GM21381 (cell line): ENCODE results near the gene MEIOC.
"Not testable (repeated sequence)": the region's sequence is repeated elsewhere in the genome, so short reads cannot be mapped to it uniquely, and the experiment has no call there.

Source experiments
- ATAC-seq: cut with Tn5 transposase; IDR thresholded peaks from one replicate; pipeline ENCODE4 v1.9.1; 2021; ENCODE audit warnings: mild to moderate bottlenecking, moderate library complexity; ENCODE audit not compliant: unreplicated experiment

MEIOC gene

GRCh38 chr17:44655983-44656710, at the start of gene MEIOC:
Gene MEIOC, plus strand, starts transcription at chr17:44656468. Its CDS starts 146 bp downstream, at chr17:44656614.
- no peak for ATAC-seq

- no peak for ATAC-seq
These were observed 49.6 kb upstream of the MEIOC start for GRCh38 chr17:44606658-44607057.

GRCh38 chr17:44607836-44608690, 48.2 kb upstream of the MEIOC start:
- ATAC-seq: no peak

GRCh38 chr17:44608727-44609435, 47.4 kb upstream of the MEIOC start:
- no peak for ATAC-seq

GRCh38 chr17:44610331-44610730, 45.9 kb upstream of the MEIOC start:
- ATAC-seq: no peak

- ATAC-seq: no peak
These were observed 45.4 kb upstream of the MEIOC start for GRCh38 chr17:44610871-44611270.

- ATAC-seq: no peak
These were observed 41.4 kb upstream of the MEIOC start for GRCh38 chr17:44614862-44615261.

GRCh38 chr17:44618652-44619051, 37.6 kb upstream of the MEIOC start:
- ATAC-seq: not testable (repeated sequence)

GRCh38 chr17:44623070-44623725, 33.1 kb upstream of the MEIOC start:
- no peak for ATAC-seq

- no peak for ATAC-seq
These were observed 28.6 kb upstream of the MEIOC start for GRCh38 chr17:44627513-44628242.

GRCh38 chr17:44628243-44629188, 27.8 kb upstream of the MEIOC start:
- ATAC-seq: no peak

GRCh38 chr17:44629314-44629713, 27.0 kb upstream of the MEIOC start:
- ATAC-seq: no peak

- ATAC-seq: no peak
These were observed 25.6 kb upstream of the MEIOC start for GRCh38 chr17:44630703-44631102.

GRCh38 chr17:44633998-44634397, 22.3 kb upstream of the MEIOC start:
- no peak for ATAC-seq

GRCh38 chr17:44634401-44634800, 21.9 kb upstream of the MEIOC start:
- ATAC-seq: not testable (repeated sequence)

GRCh38 chr17:44636562-44636961, 19.7 kb upstream of the MEIOC start:
- no peak for ATAC-seq

GRCh38 chr17:44637066-44637465, 19.2 kb upstream of the MEIOC start:
- no peak for ATAC-seq

- ATAC-seq: no peak
These were observed 13.4 kb upstream of the MEIOC start for GRCh38 chr17:44642834-44643233.

GRCh38 chr17:44645341-44645740, 10.9 kb upstream of the MEIOC start:
- no peak for ATAC-seq
